ENCODE results near the gene NT5M. TPM values are rescaled to one million over a fixed set of nuclear protein-coding genes. Genes with fewer than 3 reads are reported as not detected.

NT5M gene
- polyA plus RNA-seq, 3 donors: 0.23 to 0.57 (median 0.25) TPM

DNA sequence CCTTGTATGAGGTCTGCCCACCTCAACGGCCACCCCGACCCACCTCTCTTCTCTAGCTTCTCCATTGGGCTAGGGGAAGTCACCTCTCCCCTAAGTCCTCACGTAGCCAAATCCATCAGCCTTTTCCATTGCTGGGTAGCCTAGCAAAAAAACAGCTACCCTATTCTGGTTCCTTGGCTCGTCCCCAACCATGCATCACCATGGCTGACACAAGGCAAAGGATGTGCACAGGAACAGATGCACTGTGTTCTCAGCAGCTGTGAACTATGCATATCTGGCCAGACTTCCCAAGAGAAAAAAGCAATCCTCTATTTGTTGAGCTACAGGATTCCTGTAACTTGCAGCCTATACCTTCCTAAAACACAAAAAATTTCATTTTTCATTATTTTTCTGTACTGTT, 44.2 kb upstream of the NT5M start:
- H3K9ac ChIP-seq (ENCODE audit: insufficient read depth, low read length, poor library complexity, severe bottlenecking): no peak overlapping the region
- H2AFZ ChIP-seq (ENCODE audit: insufficient read depth, low read depth, low read length, poor library complexity, severe bottlenecking): no peak overlapping the region
- DNase-seq: no peak
- Mint-ChIP-seq H3K4me3 (no peak overlapping the region), H3K36me3 (peaks cover 70 to 95% of the 10 kb centered on the region in 2 donors), H3K4me1 (no peaks in the 10 kb centered on the region), H3K9me3 (peaks cover 0 to 2% (median 0%) of the 10 kb centered on the region in 7 donors), H3K27me3 (ENCODE audit: low read depth in 3 of 3) (no peaks in the 10 kb centered on the region), H3K27ac (peak overlapping the region in 1 of 7 donors; percentile 48)
- 100% methylated on average over 4 of the region's 4 CpGs for WGBS (ENCODE audit: insufficient coverage)
- intact Hi-C loops (cut with micrococcal nuclease): no loop called here
- no peaks in the 10 kb centered on the region for H3K27me3 ChIP-seq (ENCODE audit: control insufficient read depth in 2 of 2, insufficient read depth in 2 of 2, low read length in 2 of 2)
- H3K4me2 ChIP-seq (replicated peaks; ENCODE audit: extremely low read depth, low read length, poor library complexity, severe bottlenecking): no peak overlapping the region
- no peaks in the 10 kb centered on the region for H3K79me2 ChIP-seq (ENCODE audit: insufficient read depth, low read length)
- no peaks in the 10 kb centered on the region for H4K20me1 ChIP-seq (ENCODE audit: insufficient read depth, low read length)
- no peak overlapping the region for H3K27ac ChIP-seq (ENCODE audit: low read depth in 1 of 2, low read length in 2 of 2)
- H3K36me3 ChIP-seq (replicated peaks in 1 of 2; ENCODE audit: control insufficient read depth in 1 of 2, insufficient read depth in 2 of 2, low read length in 2 of 2): peaks cover 61 to 82% of the 10 kb centered on the region in 2 donors
- TF ChIP-seq, protein P1, sequence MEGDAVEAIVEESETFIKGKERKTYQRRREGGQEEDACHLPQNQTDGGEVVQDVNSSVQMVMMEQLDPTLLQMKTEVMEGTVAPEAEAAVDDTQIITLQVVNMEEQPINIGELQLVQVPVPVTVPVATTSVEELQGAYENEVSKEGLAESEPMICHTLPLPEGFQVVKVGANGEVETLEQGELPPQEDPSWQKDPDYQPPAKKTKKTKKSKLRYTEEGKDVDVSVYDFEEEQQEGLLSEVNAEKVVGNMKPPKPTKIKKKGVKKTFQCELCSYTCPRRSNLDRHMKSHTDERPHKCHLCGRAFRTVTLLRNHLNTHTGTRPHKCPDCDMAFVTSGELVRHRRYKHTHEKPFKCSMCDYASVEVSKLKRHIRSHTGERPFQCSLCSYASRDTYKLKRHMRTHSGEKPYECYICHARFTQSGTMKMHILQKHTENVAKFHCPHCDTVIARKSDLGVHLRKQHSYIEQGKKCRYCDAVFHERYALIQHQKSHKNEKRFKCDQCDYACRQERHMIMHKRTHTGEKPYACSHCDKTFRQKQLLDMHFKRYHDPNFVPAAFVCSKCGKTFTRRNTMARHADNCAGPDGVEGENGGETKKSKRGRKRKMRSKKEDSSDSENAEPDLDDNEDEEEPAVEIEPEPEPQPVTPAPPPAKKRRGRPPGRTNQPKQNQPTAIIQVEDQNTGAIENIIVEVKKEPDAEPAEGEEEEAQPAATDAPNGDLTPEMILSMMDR (IDR thresholded peaks at IDR 0.05): no peak
- no peak overlapping the region for H3K4me3 ChIP-seq (replicated peaks in 1 of 3; ENCODE audit: low read depth in 2 of 3, low read length in 3 of 3)
- H3K4me1 ChIP-seq (ENCODE audit: control insufficient read depth in 1 of 2, insufficient read depth in 2 of 2, low read length in 2 of 2): no peaks in the 10 kb centered on the region
- no peaks in the 10 kb centered on the region for H3K9me3 ChIP-seq (replicated peaks in 1 of 2; ENCODE audit: control insufficient read depth in 1 of 2, insufficient read depth in 1 of 2, low read length in 2 of 2)

DNA sequence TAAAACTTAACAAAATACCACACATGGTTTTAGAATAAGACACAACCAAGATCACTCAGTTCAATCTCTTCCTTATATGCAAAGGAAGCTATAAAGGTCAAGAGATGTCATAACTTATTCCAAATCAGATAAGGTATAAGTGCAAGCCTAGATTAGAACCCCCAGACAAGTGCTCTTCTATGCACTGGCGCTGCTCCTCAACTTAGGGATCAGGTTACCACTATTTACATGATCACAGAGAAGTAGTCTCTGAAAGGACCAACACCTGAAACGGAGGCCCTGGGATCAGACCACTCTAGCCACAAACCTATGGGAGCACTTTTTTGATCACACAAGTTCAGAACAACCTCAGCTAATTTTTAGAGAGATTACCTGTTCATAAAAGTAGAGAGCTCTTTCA, 38.7 kb upstream of the NT5M start:
- 100% methylated on average over 1 of the region's 2 CpGs for WGBS (ENCODE audit: insufficient coverage)
- Histone ChIP-seq H4K20me1 (ENCODE audit: insufficient read depth, low read length) (no peaks in the 10 kb centered on the region), H3K9me3 (replicated peaks in 1 of 2; ENCODE audit: control insufficient read depth in 1 of 2, insufficient read depth in 1 of 2, low read length in 2 of 2) (no peaks in the 10 kb centered on the region), H3K4me2 (replicated peaks; ENCODE audit: extremely low read depth, low read length, poor library complexity, severe bottlenecking) (no peak overlapping the region), H3K36me3 (replicated peaks in 1 of 2; ENCODE audit: control insufficient read depth in 1 of 2, insufficient read depth in 2 of 2, low read length in 2 of 2) (peaks cover 70 to 88% of the 10 kb centered on the region in 2 donors), H3K27ac (ENCODE audit: low read depth in 1 of 2, low read length in 2 of 2) (no peak overlapping the region), H3K4me3 (replicated peaks in 1 of 3; ENCODE audit: low read depth in 2 of 3, low read length in 3 of 3) (no peak overlapping the region), H2AFZ (ENCODE audit: insufficient read depth, low read depth, low read length, poor library complexity, severe bottlenecking) (no peak overlapping the region), H3K9ac (ENCODE audit: insufficient read depth, low read length, poor library complexity, severe bottlenecking) (no peak overlapping the region), H3K4me1 (ENCODE audit: control insufficient read depth in 1 of 2, insufficient read depth in 2 of 2, low read length in 2 of 2) (peaks cover 0 to 2% of the 10 kb centered on the region in 2 donors), H3K27me3 (ENCODE audit: control insufficient read depth in 2 of 2, insufficient read depth in 2 of 2, low read length in 2 of 2) (no peaks in the 10 kb centered on the region), H3K79me2 (ENCODE audit: insufficient read depth, low read length) (no peaks in the 10 kb centered on the region)
- Mint-ChIP-seq H3K9me3 (peaks cover 0 to 2% (median 0%) of the 10 kb centered on the region in 7 donors), H3K27me3 (ENCODE audit: low read depth in 3 of 3) (no peaks in the 10 kb centered on the region), H3K36me3 (peaks cover 62 to 90% of the 10 kb centered on the region in 2 donors), H3K27ac (no peak overlapping the region), H3K4me3 (no peak overlapping the region), H3K4me1 (peaks cover 4% of the 10 kb centered on the region)
- intact Hi-C loops (cut with micrococcal nuclease): loop anchor here in 1 of 2 donors (5.0 kb wide), 1 partner anchor 37 kb away; no protein-coding TSS in a partner anchor
- no peak for DNase-seq
- TF ChIP-seq, protein P1 (IDR thresholded peaks at IDR 0.05): no peak
